PC-3 (cell line): Measurements from ENCODE around the gene DNAAF1. TPM values are rescaled to one million over a fixed set of nuclear protein-coding genes. Genes with fewer than 3 reads are reported as not detected.

Source experiments
- ATAC-seq: fragments of 200-7000 bp; cut with Tn5 transposase; 2 replicates; pipeline ENCODE4 v1.9.1; 2020; ENCODE audit warnings: mild to moderate bottlenecking, moderate library complexity
- BruUV-seq: library from RNA; stranded (reverse); fragments of 400-500 nt; replicated peaks from 2 replicates; lab custom pipeline; 2021; lab: Mats Ljungman, UMichigan
- CTCF ChIA-PET: fragments of 300-600 bp; sonication (Branson Sonifier 250); formaldehyde crosslinking; loops from one replicate; lab custom pipeline; 2022; ENCODE audit warnings: antibody characterized with exemption; lab: Charles Lee
- POLR2A ChIA-PET: fragments of 300-600 bp; sonication (Branson Sonifier 250); formaldehyde crosslinking; loops from one replicate; lab custom pipeline; 2022; ENCODE audit warnings: antibody characterized with exemption; ENCODE audit not compliant: unreplicated experiment; lab: Charles Lee
- DNase-seq: peaks from one replicate; pipeline ENCODE4 v3.0.0-alpha.2; 2015
- H2AFZ ChIP-seq: fragments of 300-600 bp; sonication (generic); 2 replicates; pipeline ENCODE4 v1.6.0; 2016; ENCODE audit warnings: antibody characterized with exemption, low read length
- H3F3A ChIP-seq: fragments of 300-600 bp; sonication (generic); one replicate; pipeline ENCODE4 v1.6.0; 2017; ENCODE audit warnings: antibody characterized with exemption, low read length, control low read depth, mild to moderate bottlenecking; ENCODE audit not compliant: unreplicated experiment
- H3K27ac ChIP-seq: fragments of 300-600 bp; sonication (generic); 2 replicates; pipeline ENCODE4 v1.5.1; 2016; ENCODE audit warnings: mild to moderate bottlenecking, low read length
- H3K27me3 ChIP-seq: fragments of 300-600 bp; sonication (generic); 2 replicates; pipeline ENCODE4 v1.6.1; 2016; ENCODE audit warnings: low read length, mixed read lengths
- H3K36me3 ChIP-seq: fragments of 300-600 bp; sonication (generic); 2 replicates; pipeline ENCODE4 v1.6.1; 2016; ENCODE audit warnings: low read depth, mixed run types, low read length, mixed read lengths
- H3K4me1 ChIP-seq: fragments of 300-600 bp; sonication (generic); 2 replicates; pipeline ENCODE4 v1.5.1; 2016; ENCODE audit warnings: low read length; ENCODE audit not compliant: insufficient read depth
- H3K4me2 ChIP-seq: fragments of 300-600 bp; sonication (generic); 2 replicates; pipeline ENCODE4 v1.6.0; 2016; ENCODE audit warnings: low read length
- H3K4me3 ChIP-seq: fragments of 300-600 bp; sonication (generic); 2 replicates; pipeline ENCODE4 v1.5.1; 2016; ENCODE audit warnings: mild to moderate bottlenecking, low read length, mixed read lengths
- H3K79me2 ChIP-seq: fragments of 300-600 bp; sonication (generic); 2 replicates; pipeline ENCODE4 v1.6.1; 2017; ENCODE audit warnings: low read length, mixed read lengths
- H3K9ac ChIP-seq: fragments of 300-600 bp; sonication (generic); 2 replicates; pipeline ENCODE4 v1.6.0; 2016; ENCODE audit warnings: mild to moderate bottlenecking, low read length
- H3K9me2 ChIP-seq: fragments of 300-600 bp; sonication (generic); replicated peaks from 2 replicates; pipeline ENCODE4 v1.6.1; 2016; ENCODE audit warnings: mixed run types, low read length, mixed read lengths
- H3K9me3 ChIP-seq: fragments of 300-600 bp; sonication (generic); 2 replicates; pipeline ENCODE4 v1.6.1; 2016; ENCODE audit warnings: low read length, mixed read lengths
- H4K20me1 ChIP-seq: fragments of 300-600 bp; sonication (generic); 2 replicates; pipeline ENCODE4 v1.6.1; 2016; ENCODE audit warnings: low read length, mixed read lengths
- CTCF ChIP-seq: fragments of 300-600 bp; sonication (generic); conservative IDR thresholded peaks from 2 replicates; pipeline ENCODE4 v1.5.1; 2017; ENCODE audit warnings: antibody characterized with exemption, low read depth, mild to moderate bottlenecking, low read length
- EZH2 ChIP-seq: fragments of 300-600 bp; sonication (generic); IDR thresholded peaks from one replicate; pipeline ENCODE4 v1.6.1; 2017; ENCODE audit warnings: antibody characterized with exemption, mild to moderate bottlenecking, low read length; ENCODE audit not compliant: unreplicated experiment
- EZH2phosphoT487 ChIP-seq: fragments of 300-600 bp; sonication (generic); IDR thresholded peaks from 2 replicates; pipeline ENCODE4 v1.6.1; 2018; ENCODE audit warnings: mild to moderate bottlenecking, antibody characterized with exemption, low read length, borderline replicate concordance
- intact Hi-C: fragments of 100-400 bp; cut with micrococcal nuclease; formaldehyde crosslinking; loops from 2 replicates; pipeline ENCODE4 v1.9.0; 2023
- total RNA-seq: library from RNA; depleted of rRNA; stranded (reverse); fragments of >200 nt; gene quantifications from 2 replicates; pipeline ENCODE4 v1.2.3, GENCODE V29; 2014

The DNAAF1 gene
- total RNA-seq, 1 experiment from 2014 or later = not detected

DNA sequence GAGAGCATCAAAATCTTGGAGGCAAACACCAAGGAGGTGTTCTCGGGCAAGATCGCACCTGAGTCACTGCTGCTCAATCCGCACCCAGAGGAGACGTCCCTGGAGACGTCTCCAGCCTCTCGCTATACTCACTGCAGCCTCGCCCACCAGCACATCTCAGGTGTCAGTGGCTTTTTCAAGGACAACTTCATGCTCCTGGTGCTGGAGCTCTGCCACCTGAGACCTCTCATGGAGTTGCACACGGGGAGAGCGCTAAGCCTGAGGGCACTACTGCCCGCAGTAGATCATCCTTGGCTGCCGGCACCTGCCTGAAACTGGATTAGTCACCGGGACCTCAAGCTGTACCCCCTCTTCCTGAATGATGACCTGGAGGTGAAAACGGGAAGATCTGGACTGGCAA lies 25.7 kb upstream of the DNAAF1 start:
- CTCF ChIA-PET = no interaction called here
- ATAC-seq = no peak

GRCh38 chr16:84120023-84120422 lies 25.1 kb upstream of the DNAAF1 start:
- Histone ChIP-seq H3K36me3 (no peaks in the 10 kb centered on the region), H3K9ac (no peak overlapping the region), H3K4me1 (peaks cover 14% of the 10 kb centered on the region; the same call in 1 of the 2 replicates), H3K79me2 (peaks cover 23% of the 10 kb centered on the region), H3F3A (no peaks in the 10 kb centered on the region), H2AFZ (no peak overlapping the region), H3K9me2 (no peaks in the 10 kb centered on the region), H3K27me3 (no peaks in the 10 kb centered on the region), H3K27ac (no peak overlapping the region), H3K9me3 (no peaks in the 10 kb centered on the region), H4K20me1 (no peaks in the 10 kb centered on the region), H3K4me3 (no peak overlapping the region), H3K4me2 (no peak overlapping the region)
- TF ChIP-seq CTCF (no peak), EZH2 (no peak), EZH2phosphoT487 (no peak)
- ATAC-seq (no peak), DNase-seq (no peak)
- CTCF ChIA-PET = no interaction called here
- intact Hi-C loops = no loop called here
- BruUV-seq = no TSS peak
- POLR2A ChIA-PET = no interaction called here

More for the DNA sequence above, 25.7 kb upstream of the DNAAF1 start:
- H3K4me2 ChIP-seq = no peak overlapping the region
- peak; percentile 28 for DNase-seq
- H3K27ac ChIP-seq = no peak overlapping the region
- no peak overlapping the region for H2AFZ ChIP-seq
- no peaks in the 10 kb centered on the region for H3K36me3 ChIP-seq
- H3K27me3 ChIP-seq = no peaks in the 10 kb centered on the region
- TF ChIP-seq CTCF (no peak), EZH2phosphoT487 (no peak), EZH2 (no peak)
- H4K20me1 ChIP-seq = no peaks in the 10 kb centered on the region
- H3K9me2 ChIP-seq = no peaks in the 10 kb centered on the region
- H3F3A ChIP-seq = no peaks in the 10 kb centered on the region
- peaks cover 14% of the 10 kb centered on the region; the same call in 1 of the 2 replicates for H3K4me1 ChIP-seq
- H3K79me2 ChIP-seq = peaks cover 29% of the 10 kb centered on the region
- no peaks in the 10 kb centered on the region for H3K9me3 ChIP-seq
- H3K4me3 ChIP-seq = no peak overlapping the region
- POLR2A ChIA-PET = no interaction called here
- no peak overlapping the region for H3K9ac ChIP-seq
- no TSS peak for BruUV-seq
- intact Hi-C loops = no loop called here

GRCh38 chr16:84121007-84121406 lies 24.1 kb upstream of the DNAAF1 start:
- intact Hi-C loops = no loop called here
- no peak overlapping the region for H3K4me3 ChIP-seq
- peaks cover 13% of the 10 kb centered on the region for H3K79me2 ChIP-seq
- ATAC-seq = no peak
- no peaks in the 10 kb centered on the region for H3K9me3 ChIP-seq
- H3K36me3 ChIP-seq = no peaks in the 10 kb centered on the region
- no peak for TF ChIP-seq EZH2phosphoT487
- TF ChIP-seq CTCF = no peak
- TF ChIP-seq EZH2 = no peak
- peaks cover 8% of the 10 kb centered on the region; the same call in 1 of the 2 replicates for H3K4me1 ChIP-seq
- H4K20me1 ChIP-seq = no peaks in the 10 kb centered on the region
- POLR2A ChIA-PET = no interaction called here
- BruUV-seq = no TSS peak
- no peak overlapping the region for H3K9ac ChIP-seq
- CTCF ChIA-PET = no interaction called here
- no peak for DNase-seq
- H3K4me2 ChIP-seq = no peak overlapping the region
- H3F3A ChIP-seq = no peaks in the 10 kb centered on the region
- no peak overlapping the region for H3K27ac ChIP-seq
- H3K27me3 ChIP-seq = no peaks in the 10 kb centered on the region
- no peaks in the 10 kb centered on the region for H3K9me2 ChIP-seq
- no peak overlapping the region for H2AFZ ChIP-seq
